Measurements from ENCODE around the gene PTPRN2. TPM values are rescaled to one million over a fixed set of nuclear protein-coding genes. Genes with fewer than 3 reads are reported as not detected.

PTPRN2 gene
- total RNA-seq, 1 donor from 2014 or later: 7.8 TPM

- DNase-seq (ENCODE audit: low spot score): no peak
These were observed 98.0 kb downstream of the PTPRN2 start for GRCh38 chr7:158489462-158490155.

- DNase-seq (ENCODE audit: low spot score): no peak
These were observed 99.2 kb downstream of the PTPRN2 start for GRCh38 chr7:158488181-158488971.

- no peak for DNase-seq (ENCODE audit: low spot score)
These were observed 99.9 kb downstream of the PTPRN2 start for GRCh38 chr7:158487631-158488151.

- DNase-seq (ENCODE audit: low spot score): no peak
These were observed 100.7 kb downstream of the PTPRN2 start for GRCh38 chr7:158486919-158487318.

GRCh38 chr7:158484801-158485531 is 102.7 kb downstream of the PTPRN2 start:
- DNase-seq (ENCODE audit: low spot score): no peak

DNA sequence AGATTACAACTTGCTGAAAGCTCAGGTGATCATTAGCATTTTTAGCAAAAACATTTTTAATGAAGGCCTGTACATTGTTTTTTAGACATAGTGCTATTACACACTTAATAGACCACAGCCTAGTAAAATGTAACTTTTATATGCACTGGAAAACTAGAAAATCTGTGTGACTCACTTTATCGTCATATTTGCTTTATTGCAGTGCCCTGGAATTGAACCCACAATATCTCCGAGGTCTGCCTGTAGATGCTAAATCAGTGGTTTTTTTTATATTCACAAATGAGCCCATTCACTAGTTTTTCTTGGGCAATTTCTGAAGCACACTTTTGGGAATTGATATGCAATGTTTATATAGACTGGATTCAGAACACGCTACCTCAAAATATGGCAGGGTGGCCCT is 105.1 kb downstream of the PTPRN2 start:
- no peak for DNase-seq (ENCODE audit: low spot score)

DNA sequence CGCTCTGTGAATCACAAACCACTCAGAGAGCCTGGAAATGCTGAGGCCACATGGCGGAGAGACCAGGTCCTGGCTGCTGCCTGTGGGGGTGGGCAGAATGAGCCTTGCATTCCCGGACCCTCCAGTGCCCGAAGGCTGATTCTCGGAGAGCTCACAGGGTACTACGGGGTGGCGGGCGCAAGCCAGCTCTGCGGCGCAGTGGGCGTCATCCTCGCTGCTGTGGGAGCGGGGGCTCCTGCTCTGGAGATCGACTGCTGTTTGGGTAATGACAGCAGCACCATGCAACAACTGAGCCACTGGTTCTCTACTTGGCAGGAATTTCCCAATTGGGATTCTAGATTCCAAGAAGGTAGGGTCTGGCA is 108.0 kb downstream of the PTPRN2 start:
- no peak for DNase-seq (ENCODE audit: low spot score)

DNA sequence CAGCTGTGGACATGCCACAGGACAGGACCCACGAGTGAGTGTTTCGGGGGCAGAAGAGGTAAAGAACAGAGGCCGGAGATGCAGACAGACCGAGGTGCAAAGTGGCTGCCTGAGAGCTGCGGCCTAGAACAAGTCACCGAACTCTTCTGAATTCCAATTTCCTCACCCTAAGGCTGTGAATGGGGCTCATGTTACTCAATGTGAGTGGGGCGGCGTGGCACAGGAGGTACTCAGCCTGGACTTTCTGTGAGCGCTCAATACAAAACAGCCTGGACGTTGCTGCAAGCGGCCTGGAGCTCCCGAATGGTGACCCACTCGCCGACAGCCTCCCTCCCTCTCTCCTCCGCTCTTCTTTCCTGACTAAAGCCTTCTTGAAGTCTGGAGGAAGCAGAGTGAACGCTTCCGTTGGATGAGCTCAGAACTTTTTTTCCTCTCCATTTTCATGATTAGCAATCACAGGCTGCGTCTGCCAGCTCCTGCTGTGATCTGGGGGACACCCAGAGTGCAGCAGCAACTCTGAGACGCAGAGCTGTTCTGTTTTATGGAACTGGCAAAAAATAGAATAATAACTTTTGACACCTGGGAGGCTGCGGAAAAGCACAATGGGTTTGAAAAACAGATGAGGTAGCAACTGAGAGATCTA is 108.5 kb downstream of the PTPRN2 start:
- no peak for DNase-seq (ENCODE audit: low spot score)

DNA sequence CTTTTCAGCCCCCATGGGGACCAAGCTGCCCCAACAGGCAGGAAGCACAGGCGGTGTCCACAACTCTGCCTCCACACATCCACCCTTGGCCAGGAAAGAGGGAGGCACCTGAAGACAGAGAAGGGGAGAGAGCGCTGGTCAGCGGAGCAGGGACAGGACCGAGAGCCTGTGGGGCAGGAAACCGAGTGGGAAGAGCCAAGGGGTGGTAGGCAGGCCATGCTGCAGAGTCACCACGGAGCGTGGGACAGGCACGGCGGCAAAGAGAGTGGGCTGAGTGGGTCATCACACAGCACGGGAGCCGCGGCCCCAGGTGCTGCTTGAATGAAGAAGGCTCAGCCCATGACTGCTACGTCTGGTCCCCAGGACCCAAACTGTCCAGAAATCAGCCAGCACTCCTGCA is 109.8 kb downstream of the PTPRN2 start:
- no peak for DNase-seq (ENCODE audit: low spot score)

- no peak for DNase-seq (ENCODE audit: low spot score)
These were observed 111.2 kb downstream of the PTPRN2 start for GRCh38 chr7:158476331-158476932.

- DNase-seq (ENCODE audit: low spot score): no peak
These were observed 112.0 kb downstream of the PTPRN2 start for GRCh38 chr7:158475679-158476052.

DNA sequence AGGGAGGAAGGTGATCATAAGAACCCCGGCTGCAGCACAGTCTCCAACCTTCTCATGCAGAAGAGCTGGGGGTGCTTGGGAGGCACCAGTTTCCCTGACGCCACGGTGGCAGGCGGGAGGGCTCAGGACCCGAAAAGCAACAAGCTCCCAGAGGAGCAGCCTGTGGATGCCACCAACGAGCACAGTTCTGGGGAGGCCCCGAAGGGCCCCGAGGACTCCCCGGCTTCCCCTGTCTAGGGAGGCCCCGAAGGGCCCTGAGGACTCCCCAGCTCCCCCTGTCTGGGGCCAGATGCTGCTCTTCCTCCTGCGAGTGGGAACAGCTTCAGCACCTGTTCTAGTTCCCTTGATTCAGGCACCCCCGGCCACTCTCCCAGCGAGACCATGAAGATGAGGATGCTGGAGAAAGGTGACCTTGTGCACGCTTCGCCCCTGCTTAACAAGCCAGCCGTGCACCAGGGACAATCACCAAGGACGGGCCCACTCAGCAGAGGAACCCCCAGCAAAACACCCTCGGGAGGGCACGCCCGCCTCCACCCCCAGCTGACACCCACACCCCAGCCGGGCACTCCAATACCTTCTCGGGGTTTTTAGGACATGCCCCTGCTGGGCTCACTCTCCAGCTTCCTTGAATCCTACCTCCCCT is 112.5 kb downstream of the PTPRN2 start:
- no peak for DNase-seq (ENCODE audit: low spot score)

DNA sequence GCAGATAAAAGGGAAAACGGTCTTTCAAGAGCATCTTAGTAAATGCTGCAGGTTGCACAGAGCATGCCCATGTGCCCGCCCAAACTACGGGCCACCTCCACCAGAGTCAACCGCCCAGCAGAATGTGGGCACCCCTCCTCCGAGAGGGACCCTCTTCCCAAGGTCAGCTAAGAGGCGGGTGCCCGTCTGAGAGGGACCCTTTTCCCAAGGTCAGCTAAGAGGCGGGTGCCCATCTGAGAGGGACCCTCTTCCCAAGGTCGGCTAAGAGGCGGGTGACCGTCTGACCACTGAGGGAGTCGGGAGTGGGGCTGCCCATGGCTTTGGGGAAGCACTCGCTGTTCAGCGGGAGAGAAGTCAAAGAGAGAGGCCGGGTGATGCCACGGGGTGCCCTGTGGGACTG is 113.1 kb downstream of the PTPRN2 start:
- DNase-seq (ENCODE audit: low spot score): no peak

GRCh38 chr7:158473946-158474345 is 113.7 kb downstream of the PTPRN2 start:
- DNase-seq (ENCODE audit: low spot score): no peak

DNA sequence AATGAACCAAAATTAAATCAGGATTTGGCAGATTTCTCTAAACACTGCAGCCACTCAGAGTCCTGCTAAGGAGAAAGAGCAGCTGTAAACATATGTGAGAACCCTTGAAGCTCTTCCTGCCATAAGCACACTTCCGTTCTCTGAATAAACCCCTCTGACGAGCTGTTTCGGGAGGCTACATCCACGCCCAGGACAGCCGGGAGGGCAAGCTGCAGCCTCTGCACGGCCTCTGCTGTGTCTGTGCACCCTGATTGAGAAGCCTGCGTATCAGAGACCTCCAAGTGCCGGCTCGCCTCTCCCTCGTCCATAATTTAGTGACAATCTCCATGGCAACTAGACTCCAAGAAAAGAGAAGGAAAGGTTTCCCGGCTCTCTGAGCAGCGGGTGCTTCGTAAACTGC is 114.4 kb downstream of the PTPRN2 start:
- DNase-seq (ENCODE audit: low spot score): no peak

GRCh38 chr7:158472596-158472995 is 115.0 kb downstream of the PTPRN2 start:
- DNase-seq (ENCODE audit: low spot score): no peak

GRCh38 chr7:158471716-158472115 is 115.9 kb downstream of the PTPRN2 start:
- no peak for DNase-seq (ENCODE audit: low spot score)

- DNase-seq (ENCODE audit: low spot score): no peak
These were observed 117.3 kb downstream of the PTPRN2 start for GRCh38 chr7:158470336-158470735.

- no peak for DNase-seq (ENCODE audit: low spot score)
These were observed 118.1 kb downstream of the PTPRN2 start for GRCh38 chr7:158469396-158470051.

- DNase-seq (ENCODE audit: low spot score): no peak
These were observed 118.8 kb downstream of the PTPRN2 start for GRCh38 chr7:158468700-158469296.
